Measurements from ENCODE around the gene IFRD1. TPM values are rescaled to one million over a fixed set of nuclear protein-coding genes. Genes with fewer than 3 reads are reported as not detected.

IFRD1 gene
- total and polyA plus RNA-seq, 2 donors (not counting 3 experiments of a cell fraction or from before 2014, with no cell fraction given), result 16.8 to 43.3 TPM

GRCh38 chr7:112449353-112449752, 907 bp upstream of the IFRD1 start:
- CTCF ChIA-PET, result interaction anchor here (1.2 kb wide), 1 partner anchor 8 kb away, joined by 3 read pairs; no protein-coding TSS in a partner anchor
- Histone ChIP-seq H3K9me3 (replicated peaks; ENCODE audit: control insufficient read depth, insufficient read depth, low read length) (no peaks in the 10 kb centered on the region), H3K79me2 (ENCODE audit: control insufficient read depth, insufficient read depth, low read length) (peaks cover 38% of the 10 kb centered on the region), H3K4me1 (ENCODE audit: control insufficient read depth, extremely low read depth, insufficient read depth, low read length) (peaks cover 26% of the 10 kb centered on the region), H2AFZ (ENCODE audit: low read depth, low read length) (peak overlapping the region; percentile 98), H3K27ac (ENCODE audit: insufficient read depth, low read depth, low read length) (peak overlapping the region; percentile 45), H4K20me1 (replicated peaks; ENCODE audit: control insufficient read depth, extremely low read depth, insufficient read depth, low read length) (peaks cover 2% of the 10 kb centered on the region), H3K27me3 (ENCODE audit: control insufficient read depth in 2 of 2, insufficient read depth in 2 of 2, low read length in 2 of 2) (no peaks in the 10 kb centered on the region), H3K4me2 (ENCODE audit: insufficient read depth, low read length) (peak overlapping the region; percentile 81), H3K4me3 (replicated peaks in 1 of 3; ENCODE audit: insufficient read depth in 1 of 3, low read depth in 1 of 3, low read length in 3 of 3) (peak overlapping the region in 1 of 3 experiments; percentile 87), H3K9ac (replicated peaks; ENCODE audit: extremely low read depth, insufficient read depth, low read length) (peak overlapping the region; percentile 62), H3K36me3 (ENCODE audit: control insufficient read depth in 2 of 2, extremely low read depth in 1 of 2, insufficient read depth in 2 of 2, low read length in 2 of 2) (no peaks in the 10 kb centered on the region), H3K9me1 (replicated peaks; ENCODE audit: control insufficient read depth, extremely low read depth, insufficient read depth, low read length) (no peaks in the 10 kb centered on the region)
- dilution Hi-C loops (cut with MboI; ENCODE audit: extremely low pct_ligation_motif_present, low sequenced_read_pairs) (no loop called here), intact Hi-C loops (cut with micrococcal nuclease) (no loop called here)
- TF ChIP-seq CTCF (IDR thresholded peaks at IDR 0.05; ENCODE audit: extremely low read depth in 1 of 2, insufficient read depth in 1 of 2, low read depth in 1 of 2, low read length in 2 of 2) (no peak), JUN (IDR thresholded peaks at IDR 0.05; ENCODE audit: borderline replicate concordance, insufficient read depth, insufficient read length, low read depth) (peak; percentile 73), FOS (IDR thresholded peaks at IDR 0.05; ENCODE audit: borderline replicate concordance, insufficient read depth, low read length) (peak; percentile 78)
- FAIRE-seq, result no peak
- no TSS peak for BruUV-seq (replicated peaks)
- DNase-seq (ENCODE audit: low read depth, low spot score), result peak; percentile 36
- POLR2A ChIA-PET, result interaction anchor here (0.6 to 2.2 kb wide), 3 partner anchors 11 to 594 kb away, joined by 6 to 31 read pairs (median 7); no protein-coding TSS in a partner anchor
